Ovary (tissue), 9 donors: ENCODE data around the gene CD151. TPM values are rescaled to one million over a fixed set of nuclear protein-coding genes. Genes with fewer than 3 reads are reported as not detected.

Source experiments
- DNase-seq, 5 donors: peaks; one replicate each; pipeline ENCODE4 v3.0.0-alpha.2; 2019 to 2020
- H3K27ac ChIP-seq, 2 donors: fragments of 200-600 bp; one replicate each; pipeline versions ENCODE4 v1.5.1 to v1.8.0; 2019 to 2022
- H3K27me3 ChIP-seq: fragments of 200-600 bp; one replicate; pipeline ENCODE4 v1.8.0; 2022
- H3K36me3 ChIP-seq: fragments of 200-600 bp; sonication (generic); one replicate; pipeline ENCODE4 v1.5.1; 2019
- H3K4me1 ChIP-seq: one replicate; pipeline ENCODE4 v1.8.1; 2013; ENCODE audit warnings: mild to moderate bottlenecking, moderate library complexity; ENCODE audit not compliant: insufficient read depth
- H3K4me3 ChIP-seq: fragments of 200-600 bp; sonication (generic); one replicate; pipeline ENCODE4 v1.5.1; 2017
- H3K9me3 ChIP-seq, 2 donors: fragments of 200-600 bp in 1 of 2; sonication (generic) in 1 of 2; one replicate each; pipeline versions ENCODE4 v1.5.1 to v1.8.1; 2013 to 2019; ENCODE audit warnings: mild to moderate bottlenecking in 1 of 2, moderate library complexity in 1 of 2
- CTCF ChIP-seq, 3 donors: fragments of 450-650 bp in 2 of 3; fragments of 200-600 bp in 1 of 3; IDR thresholded peaks; one replicate each; pipeline versions ENCODE4 v1.5.1 to v1.8.0; 2016 to 2022; ENCODE audit warnings: antibody characterized with exemption in 3 of 3, mild to moderate bottlenecking in 1 of 3
- EP300 ChIP-seq: sonication (generic); formaldehyde crosslinking; IDR thresholded peaks from one replicate; pipeline ENCODE4 v1.6.1; 2017; ENCODE audit warnings: antibody characterized with exemption
- POLR2A ChIP-seq: fragments of 450-650 bp; IDR thresholded peaks from one replicate; pipeline ENCODE4 v1.6.1; 2017; ENCODE audit warnings: antibody characterized with exemption, mild to moderate bottlenecking, moderate library complexity
- WGBS, 3 donors: extraction: QIAGEN DNeasy Blood & Tissue Kit in 1 of 3; methylation state at CpG; one replicate each; pipeline versions ENCODE4 v1.1.5 to v1.1.7; 2013 to 2017; 5-methylcytosine and 5-hydroxymethylcytosine counted together
- intact Hi-C, 4 donors: fragments of 100-400 bp; cut with DNase I; formaldehyde crosslinking; loops; one replicate each; pipeline versions ENCODE4 v1.11.0 to v1.15.1; 2022 to 2023
- polyA plus RNA-seq, 2 donors: library from polyadenylated mRNA; stranded (reverse); fragments of 200-250 nt in 1 of 2; fragments of 350-450 nt in 1 of 2; fragmentation: Illumina TruSeq in 1 of 2; extraction: RNeasy Lipid Tissue Mini Kit (QIAGEN cat#74804) in 1 of 2; gene quantifications; one replicate each; pipeline ENCODE4 v1.2.3, GENCODE V29; 2013 to 2014
- total RNA-seq, 7 donors: library from RNA; depleted of rRNA in 2 of 7; stranded (reverse); fragments of >200 nt in 2 of 7; fragmentation: NEBNext Ultra II Directional in 3 of 7; extraction: Animal tissue kit (Norgen Biotek cat#: 25700) in 3 of 7; gene quantifications; one replicate each; pipeline versions ENCODE4 v1.1.0 to v1.2.4, GENCODE V29; 2016 to 2023
- donor health status: DM: no; HTN: no; CAD: no; lungs with moderate emphysema.
- donor health status: DM: no; HTN: no; CAD: no.
- donor health status: Bipolar disorder and iron deficiency.
- donor health status: DM: yes; HTN: yes; CAD: no.
- donor health status: DM: no; HTN: no; CAD: no.
- donor health status: DM: yes; HTN: yes; CAD: no.

CD151 gene
- total and polyA plus RNA-seq, 9 donors, result 32.9 to 243 (median 168) TPM

- Histone ChIP-seq H3K27ac (no peak overlapping the region), H3K27me3 (no peaks in the 10 kb centered on the region), H3K36me3 (no peaks in the 10 kb centered on the region), H3K9me3 (no peaks in the 10 kb centered on the region), H3K4me3 (no peak overlapping the region), H3K4me1 (no peaks in the 10 kb centered on the region)
- TF ChIP-seq CTCF (IDR thresholded peaks at IDR 0.05) (no peak), EP300 (no peak), POLR2A (no peak)
- WGBS, 3 donors, result 76 to 81% (median 78%) methylated on average over 41 of the region's 41 CpGs
- intact Hi-C loops, result no loop called here
- DNase-seq, result no peak
Measured at GRCh38 chr11:865462-866430, 33.0 kb downstream of the CD151 start.

GRCh38 chr11:866481-866880 is 33.7 kb downstream of the CD151 start:
- Histone ChIP-seq H3K4me1 (no peaks in the 10 kb centered on the region), H3K27me3 (no peaks in the 10 kb centered on the region), H3K27ac (no peak overlapping the region), H3K36me3 (no peaks in the 10 kb centered on the region), H3K9me3 (no peaks in the 10 kb centered on the region), H3K4me3 (no peak overlapping the region)
- intact Hi-C loops, result no loop called here
- TF ChIP-seq EP300, result no peak
- TF ChIP-seq POLR2A, result no peak
- TF ChIP-seq CTCF (IDR thresholded peaks at IDR 0.05), result no peak
- DNase-seq, result no peak
- 75 to 83% (median 79%) methylated on average over 12 to 14 of the region's 14 CpGs for WGBS, 3 donors

GRCh38 chr11:867856-868358 is 35.2 kb downstream of the CD151 start:
- TF ChIP-seq EP300 (no peak), CTCF (IDR thresholded peaks at IDR 0.05) (no peak), POLR2A (no peak)

GRCh38 chr11:868394-868793 is 35.6 kb downstream of the CD151 start:
- TF ChIP-seq POLR2A (no peak), EP300 (no peak), CTCF (IDR thresholded peaks at IDR 0.05) (no peak)
- Histone ChIP-seq H3K27me3 (no peaks in the 10 kb centered on the region), H3K4me3 (no peak overlapping the region), H3K36me3 (no peaks in the 10 kb centered on the region), H3K9me3 (no peaks in the 10 kb centered on the region), H3K27ac (no peak overlapping the region), H3K4me1 (peaks cover 1% of the 10 kb centered on the region)
- 85 to 88% (median 86%) methylated on average over 17 of the region's 17 CpGs for WGBS, 3 donors
- intact Hi-C loops, result no loop called here
- no peak for DNase-seq

More at GRCh38 chr11:867856-868358, 35.2 kb downstream of the CD151 start:
- H3K4me3 ChIP-seq, result no peak overlapping the region
- H3K27me3 ChIP-seq, result no peaks in the 10 kb centered on the region
- intact Hi-C loops, result no loop called here
- no peaks in the 10 kb centered on the region for H3K9me3 ChIP-seq
- no peak overlapping the region for H3K27ac ChIP-seq
- 85 to 87% (median 86%) methylated on average over 8 of the region's 8 CpGs for WGBS, 3 donors
- H3K4me1 ChIP-seq, result no peaks in the 10 kb centered on the region
- no peak for DNase-seq
- no peaks in the 10 kb centered on the region for H3K36me3 ChIP-seq
